ENCODE results near the gene DMBX1.

Gene DMBX1

GRCh38 chr1:46526691-46527291 lies 37.2 kb downstream of the DMBX1 start:
- Histone ChIP-seq H3K79me2 (no peaks in the 10 kb centered on the region), H3K27me3 (ENCODE audit: control insufficient read depth, insufficient read depth, low read length) (no peaks in the 10 kb centered on the region), H3K4me2 (ENCODE audit: low read length) (no peak overlapping the region), H3K36me3 (ENCODE audit: control insufficient read depth, insufficient read depth, low read length) (no peaks in the 10 kb centered on the region), H3K27ac (no peak overlapping the region), H3K4me1 (peaks cover 20% of the 10 kb centered on the region), H2AFZ (no peak overlapping the region), H3K9me3 (ENCODE audit: control insufficient read depth, low read length) (no peaks in the 10 kb centered on the region), H3K9ac (no peak overlapping the region), H3K4me3 (ENCODE audit: low read depth, low read length) (no peak overlapping the region)
- TF ChIP-seq CTCF (IDR thresholded peaks at IDR 0.05), result no peak

DNA sequence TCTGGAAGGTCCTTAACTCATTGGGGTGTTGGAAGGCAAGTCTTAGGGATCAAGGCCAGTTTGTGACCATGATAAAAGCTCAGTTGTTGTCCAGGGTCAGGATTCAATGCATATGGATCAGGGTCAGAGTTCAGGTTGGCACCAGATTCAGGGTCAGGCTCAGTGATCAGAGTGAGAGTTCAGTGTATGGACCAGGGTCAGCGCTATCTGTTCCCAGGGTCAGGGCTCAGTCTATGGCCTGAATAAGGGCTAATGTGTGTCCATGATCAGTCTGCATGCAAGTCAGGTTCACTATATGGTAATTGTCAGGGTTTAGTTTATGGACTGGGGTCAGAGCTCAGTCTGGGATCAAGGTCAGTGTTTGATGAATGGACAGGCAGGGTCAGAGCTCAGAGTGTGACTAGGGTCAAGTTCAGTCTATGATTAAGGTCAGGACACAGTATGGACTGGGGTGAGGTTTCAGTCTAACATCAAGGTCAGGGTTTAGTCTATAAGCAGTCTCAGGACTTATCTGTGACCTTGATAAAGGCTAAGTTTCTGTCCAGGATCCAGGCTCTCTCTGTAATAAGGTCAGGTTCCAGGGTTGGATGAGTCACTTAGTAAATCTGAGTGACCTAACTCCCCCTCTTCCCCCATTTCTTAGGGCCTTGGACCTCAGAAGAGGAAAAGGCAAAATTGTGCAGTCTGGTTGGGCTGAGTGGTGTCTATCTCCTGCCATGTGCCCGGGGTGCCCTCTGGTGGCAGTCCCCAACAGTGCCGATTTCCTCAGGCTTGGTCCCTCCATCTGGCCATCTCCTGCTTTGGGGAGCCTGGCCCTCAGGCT lies 38.0 kb downstream of the DMBX1 start:
- Histone ChIP-seq H3K27ac (no peak overlapping the region), H3K4me3 (ENCODE audit: low read depth, low read length) (no peak overlapping the region), H3K27me3 (ENCODE audit: control insufficient read depth, insufficient read depth, low read length) (no peaks in the 10 kb centered on the region), H3K9me3 (ENCODE audit: control insufficient read depth, low read length) (no peaks in the 10 kb centered on the region), H2AFZ (no peak overlapping the region), H3K9ac (no peak overlapping the region), H3K36me3 (ENCODE audit: control insufficient read depth, insufficient read depth, low read length) (no peaks in the 10 kb centered on the region), H3K4me2 (ENCODE audit: low read length) (no peak overlapping the region), H3K79me2 (no peaks in the 10 kb centered on the region), H3K4me1 (peaks cover 16% of the 10 kb centered on the region)
- peak; percentile 79 for TF ChIP-seq CTCF (IDR thresholded peaks at IDR 0.05)

DNA sequence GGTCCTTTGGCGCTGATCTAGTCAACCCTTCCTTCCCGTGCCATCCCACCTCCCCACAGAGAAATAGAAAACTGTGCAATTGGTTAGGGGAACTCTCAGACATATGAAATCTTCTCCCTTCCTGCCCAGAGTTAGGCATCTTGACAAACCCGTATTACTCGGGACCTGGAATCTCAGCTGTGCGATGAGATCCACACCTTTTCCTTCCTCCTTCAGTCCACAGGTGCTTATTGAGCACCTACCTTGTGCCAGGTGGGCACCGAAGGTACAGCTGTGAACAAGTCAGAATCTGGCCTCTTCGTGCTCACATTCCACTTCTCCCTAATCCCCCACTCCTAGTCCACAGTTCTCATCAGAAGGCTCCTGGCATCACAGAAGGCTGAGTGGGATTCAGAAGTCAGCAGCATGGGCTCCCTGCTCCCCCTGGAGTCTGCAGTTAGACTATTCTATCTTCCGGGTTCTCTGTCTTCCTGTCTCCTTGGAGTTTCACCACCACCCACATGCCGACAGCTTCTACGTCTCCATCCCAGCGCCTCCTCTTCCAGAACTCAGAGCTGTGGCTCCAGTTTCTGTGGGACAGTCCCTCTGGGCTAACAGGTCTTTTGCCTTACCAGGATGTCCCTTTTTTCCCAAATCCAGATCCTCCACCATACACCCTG lies 38.8 kb downstream of the DMBX1 start:
- no peak overlapping the region for H3K4me2 ChIP-seq (ENCODE audit: low read length)
- H3K27ac ChIP-seq, result no peak overlapping the region
- no peak overlapping the region for H3K4me3 ChIP-seq (ENCODE audit: low read depth, low read length)
- no peaks in the 10 kb centered on the region for H3K36me3 ChIP-seq (ENCODE audit: control insufficient read depth, insufficient read depth, low read length)
- H2AFZ ChIP-seq, result no peak overlapping the region
- H3K4me1 ChIP-seq, result peaks cover 10% of the 10 kb centered on the region
- TF ChIP-seq CTCF (IDR thresholded peaks at IDR 0.05), result no peak
- no peak overlapping the region for H3K9ac ChIP-seq
- H3K9me3 ChIP-seq (ENCODE audit: control insufficient read depth, low read length), result no peaks in the 10 kb centered on the region
- no peaks in the 10 kb centered on the region for H3K27me3 ChIP-seq (ENCODE audit: control insufficient read depth, insufficient read depth, low read length)
- H3K79me2 ChIP-seq, result no peaks in the 10 kb centered on the region

DNA sequence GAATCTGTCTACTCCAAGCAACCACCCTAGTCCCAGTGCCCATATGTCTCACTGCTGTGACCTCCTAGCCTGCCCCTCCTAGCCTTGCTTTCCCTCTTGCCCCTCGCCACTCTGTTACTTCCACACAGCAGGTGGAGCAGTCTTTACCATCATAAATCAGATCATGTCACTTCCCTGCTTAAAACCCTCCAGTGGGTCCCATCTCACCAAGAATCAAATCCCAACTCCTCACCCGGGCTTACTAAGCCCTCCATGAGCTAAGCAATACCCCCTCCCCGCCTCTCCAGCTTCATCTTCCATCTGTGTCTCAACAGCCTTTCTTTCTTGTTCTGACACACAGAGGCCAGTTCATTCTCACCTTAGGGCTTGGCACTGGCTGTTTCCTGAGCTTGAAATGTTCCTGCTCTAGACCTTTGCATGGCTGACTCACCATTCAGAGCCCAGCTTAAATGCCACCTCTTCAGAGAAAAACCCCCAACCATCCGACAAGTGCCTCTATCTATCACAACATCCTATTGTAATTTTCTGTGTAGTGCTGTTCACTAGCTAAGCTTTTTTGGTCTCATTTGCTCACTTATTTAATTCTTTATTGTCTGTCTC lies 39.5 kb downstream of the DMBX1 start:
- Histone ChIP-seq H3K4me1 (peaks cover 10% of the 10 kb centered on the region), H3K4me2 (ENCODE audit: low read length) (no peak overlapping the region), H3K36me3 (ENCODE audit: control insufficient read depth, insufficient read depth, low read length) (no peaks in the 10 kb centered on the region), H3K9ac (no peak overlapping the region), H3K79me2 (no peaks in the 10 kb centered on the region), H3K9me3 (ENCODE audit: control insufficient read depth, low read length) (no peaks in the 10 kb centered on the region), H3K27ac (no peak overlapping the region), H2AFZ (no peak overlapping the region), H3K27me3 (ENCODE audit: control insufficient read depth, insufficient read depth, low read length) (no peaks in the 10 kb centered on the region), H3K4me3 (ENCODE audit: low read depth, low read length) (no peak overlapping the region)
- no peak for TF ChIP-seq CTCF (IDR thresholded peaks at IDR 0.05)

Data from parathyroid adenoma (tissue), 2 donors.